IPS DF 19.7 (cell line): ENCODE data around the gene KDM1B.

ENCODE experiments used
- DNase-seq: peaks from one replicate; pipeline ENCODE4 v3.0.0-alpha.2; 2013; ENCODE audit warnings: low read depth, low spot score

The KDM1B gene

GRCh38 chr6:18155150-18155863 lies at the start of gene KDM1B:
KDM1B (plus strand) TSS chr6:18155422; CDS start chr6:18159896, 4,474 bp downstream.
- DNase-seq: peak; percentile 75

GRCh38 chr6:18107061-18107460 lies 48.2 kb upstream of the KDM1B start:
- DNase-seq: no peak

- DNase-seq: no peak
These were observed 45.1 kb upstream of the KDM1B start for GRCh38 chr6:18110162-18110561.

GRCh38 chr6:18115356-18115755 lies 39.9 kb upstream of the KDM1B start:
- no peak for DNase-seq

GRCh38 chr6:18117136-18117535 lies 38.1 kb upstream of the KDM1B start:
- no peak for DNase-seq

- DNase-seq: no peak
These were observed 36.9 kb upstream of the KDM1B start for GRCh38 chr6:18118330-18118729.

GRCh38 chr6:18119236-18119635 lies 36.0 kb upstream of the KDM1B start:
- no peak for DNase-seq

GRCh38 chr6:18121580-18122127 lies 33.6 kb upstream of the KDM1B start:
- DNase-seq: no peak

- DNase-seq: no peak
These were observed 32.8 kb upstream of the KDM1B start, which contains the start of gene NHLRC1 for GRCh38 chr6:18122128-18123093. NHLRC1 (minus strand) TSS chr6:18122677; CDS start chr6:18122606, 71 bp downstream.

- DNase-seq: no peak
These were observed 29.1 kb upstream of the KDM1B start for GRCh38 chr6:18126121-18126520.

- DNase-seq: no peak
These were observed 22.9 kb upstream of the KDM1B start for GRCh38 chr6:18132346-18132745.

- no peak for DNase-seq
These were observed 20.1 kb upstream of the KDM1B start for GRCh38 chr6:18135171-18135570.

- no peak for DNase-seq
These were observed 19.0 kb upstream of the KDM1B start for GRCh38 chr6:18136260-18136659.

GRCh38 chr6:18138906-18139305 lies 16.3 kb upstream of the KDM1B start:
- DNase-seq: no peak

- DNase-seq: no peak
These were observed 15.1 kb upstream of the KDM1B start for GRCh38 chr6:18139935-18140621.

- no peak for DNase-seq
These were observed 13.2 kb upstream of the KDM1B start for GRCh38 chr6:18141805-18142590.

GRCh38 chr6:18142591-18142861 lies 12.7 kb upstream of the KDM1B start:
- DNase-seq: no peak

GRCh38 chr6:18147160-18147559 lies 8.1 kb upstream of the KDM1B start:
- no peak for DNase-seq

GRCh38 chr6:18147616-18148015 lies 7.6 kb upstream of the KDM1B start:
- DNase-seq: no peak

- DNase-seq: no peak
These were observed 6.8 kb upstream of the KDM1B start for GRCh38 chr6:18148304-18149025.
